Measurements from ENCODE around the gene NR3C2.

- TF ChIP-seq CTCF (IDR thresholded peaks at IDR 0.05) (no peak), POLR2A (IDR thresholded peaks at IDR 0.05) (no peak)
These were observed 249.7 kb downstream of the NR3C2 start for GRCh38 chr4:148192526-148192925.

Data from testis (tissue), 2 donors.